C4-2B (cell line): Measurements from ENCODE around the gene ARHGEF2.

Source experiments
- H3K27ac ChIP-seq: fragments of 450-650 bp; 2 replicates; pipeline ENCODE4 v1.5.1; 2017
- ZFX ChIP-seq: fragments of 450-650 bp; IDR thresholded peaks from 2 replicates; pipeline ENCODE4 v1.6.1; 2017
- TF ChIP-seq, protein P1 (sequence below): fragments of 450-650 bp; conservative IDR thresholded peaks from 2 replicates; pipeline ENCODE4 v1.5.1; 2017; ENCODE audit warnings: mild to moderate bottlenecking

ARHGEF2 gene

DNA sequence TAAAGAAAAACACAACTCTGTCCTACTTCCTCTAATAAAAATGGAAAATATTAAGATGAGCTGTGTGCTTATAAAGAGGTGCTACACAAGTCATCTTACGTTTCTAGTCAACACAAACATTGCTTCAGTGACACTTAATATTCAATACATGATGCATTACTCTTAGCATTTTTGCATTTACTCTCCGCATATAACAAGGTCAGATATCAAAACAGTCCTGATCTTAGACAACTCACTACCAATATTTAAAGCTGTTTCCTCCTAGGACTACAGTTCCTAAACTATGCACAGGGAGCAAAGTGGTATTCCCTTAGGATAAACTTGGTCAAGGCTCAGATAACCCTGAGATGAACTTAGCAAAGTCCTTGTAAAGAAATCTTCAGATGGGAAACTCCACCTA is 79.5 kb downstream of the ARHGEF2 start:
- no peak for TF ChIP-seq ZFX
- TF ChIP-seq, protein P1, sequence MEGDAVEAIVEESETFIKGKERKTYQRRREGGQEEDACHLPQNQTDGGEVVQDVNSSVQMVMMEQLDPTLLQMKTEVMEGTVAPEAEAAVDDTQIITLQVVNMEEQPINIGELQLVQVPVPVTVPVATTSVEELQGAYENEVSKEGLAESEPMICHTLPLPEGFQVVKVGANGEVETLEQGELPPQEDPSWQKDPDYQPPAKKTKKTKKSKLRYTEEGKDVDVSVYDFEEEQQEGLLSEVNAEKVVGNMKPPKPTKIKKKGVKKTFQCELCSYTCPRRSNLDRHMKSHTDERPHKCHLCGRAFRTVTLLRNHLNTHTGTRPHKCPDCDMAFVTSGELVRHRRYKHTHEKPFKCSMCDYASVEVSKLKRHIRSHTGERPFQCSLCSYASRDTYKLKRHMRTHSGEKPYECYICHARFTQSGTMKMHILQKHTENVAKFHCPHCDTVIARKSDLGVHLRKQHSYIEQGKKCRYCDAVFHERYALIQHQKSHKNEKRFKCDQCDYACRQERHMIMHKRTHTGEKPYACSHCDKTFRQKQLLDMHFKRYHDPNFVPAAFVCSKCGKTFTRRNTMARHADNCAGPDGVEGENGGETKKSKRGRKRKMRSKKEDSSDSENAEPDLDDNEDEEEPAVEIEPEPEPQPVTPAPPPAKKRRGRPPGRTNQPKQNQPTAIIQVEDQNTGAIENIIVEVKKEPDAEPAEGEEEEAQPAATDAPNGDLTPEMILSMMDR, result no peak
- H3K27ac ChIP-seq, result no peak overlapping the region

DNA sequence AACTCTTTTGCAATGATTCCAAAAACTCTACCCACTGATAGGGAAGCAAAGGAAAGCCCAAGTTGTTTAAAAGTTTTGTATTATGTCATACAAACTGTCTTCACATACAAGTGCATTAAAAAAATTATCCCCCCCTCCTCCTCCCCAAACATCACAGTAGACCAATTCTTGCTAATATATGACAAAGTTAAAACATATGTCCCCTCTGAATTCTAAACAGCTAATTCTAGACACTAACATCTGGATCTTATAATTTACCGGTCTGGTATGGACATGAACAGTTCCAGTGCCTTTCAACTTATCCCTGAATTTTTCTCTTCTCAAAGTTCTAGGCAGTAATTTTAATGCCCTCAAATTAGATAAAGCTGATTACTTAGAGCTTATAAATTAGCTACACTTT is 80.6 kb downstream of the ARHGEF2 start:
- no peak overlapping the region for H3K27ac ChIP-seq
- no peak for TF ChIP-seq ZFX
- TF ChIP-seq, protein P1, result no peak
